ENCODE results near the gene PTPRZ1.

The PTPRZ1 gene

GRCh38 chr7:122054393-122054792 is 181.4 kb downstream of the PTPRZ1 start:
- TF ChIP-seq ESRRG (CRISPR knock-in tag; IDR thresholded peaks at IDR 0.05) = no peak
- no peak for TF ChIP-seq ZNF8 (CRISPR knock-in tag; IDR thresholded peaks at IDR 0.05)
- no peak for TF ChIP-seq CSRNP3 (CRISPR knock-in tag; IDR thresholded peaks at IDR 0.05)
- TF ChIP-seq, protein P1, sequence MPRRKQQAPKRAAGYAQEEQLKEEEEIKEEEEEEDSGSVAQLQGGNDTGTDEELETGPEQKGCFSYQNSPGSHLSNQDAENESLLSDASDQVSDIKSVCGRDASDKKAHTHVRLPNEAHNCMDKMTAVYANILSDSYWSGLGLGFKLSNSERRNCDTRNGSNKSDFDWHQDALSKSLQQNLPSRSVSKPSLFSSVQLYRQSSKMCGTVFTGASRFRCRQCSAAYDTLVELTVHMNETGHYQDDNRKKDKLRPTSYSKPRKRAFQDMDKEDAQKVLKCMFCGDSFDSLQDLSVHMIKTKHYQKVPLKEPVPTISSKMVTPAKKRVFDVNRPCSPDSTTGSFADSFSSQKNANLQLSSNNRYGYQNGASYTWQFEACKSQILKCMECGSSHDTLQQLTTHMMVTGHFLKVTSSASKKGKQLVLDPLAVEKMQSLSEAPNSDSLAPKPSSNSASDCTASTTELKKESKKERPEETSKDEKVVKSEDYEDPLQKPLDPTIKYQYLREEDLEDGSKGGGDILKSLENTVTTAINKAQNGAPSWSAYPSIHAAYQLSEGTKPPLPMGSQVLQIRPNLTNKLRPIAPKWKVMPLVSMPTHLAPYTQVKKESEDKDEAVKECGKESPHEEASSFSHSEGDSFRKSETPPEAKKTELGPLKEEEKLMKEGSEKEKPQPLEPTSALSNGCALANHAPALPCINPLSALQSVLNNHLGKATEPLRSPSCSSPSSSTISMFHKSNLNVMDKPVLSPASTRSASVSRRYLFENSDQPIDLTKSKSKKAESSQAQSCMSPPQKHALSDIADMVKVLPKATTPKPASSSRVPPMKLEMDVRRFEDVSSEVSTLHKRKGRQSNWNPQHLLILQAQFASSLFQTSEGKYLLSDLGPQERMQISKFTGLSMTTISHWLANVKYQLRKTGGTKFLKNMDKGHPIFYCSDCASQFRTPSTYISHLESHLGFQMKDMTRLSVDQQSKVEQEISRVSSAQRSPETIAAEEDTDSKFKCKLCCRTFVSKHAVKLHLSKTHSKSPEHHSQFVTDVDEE (CRISPR knock-in tag; IDR thresholded peaks at IDR 0.05) = no peak
- TF ChIP-seq, protein P2, sequence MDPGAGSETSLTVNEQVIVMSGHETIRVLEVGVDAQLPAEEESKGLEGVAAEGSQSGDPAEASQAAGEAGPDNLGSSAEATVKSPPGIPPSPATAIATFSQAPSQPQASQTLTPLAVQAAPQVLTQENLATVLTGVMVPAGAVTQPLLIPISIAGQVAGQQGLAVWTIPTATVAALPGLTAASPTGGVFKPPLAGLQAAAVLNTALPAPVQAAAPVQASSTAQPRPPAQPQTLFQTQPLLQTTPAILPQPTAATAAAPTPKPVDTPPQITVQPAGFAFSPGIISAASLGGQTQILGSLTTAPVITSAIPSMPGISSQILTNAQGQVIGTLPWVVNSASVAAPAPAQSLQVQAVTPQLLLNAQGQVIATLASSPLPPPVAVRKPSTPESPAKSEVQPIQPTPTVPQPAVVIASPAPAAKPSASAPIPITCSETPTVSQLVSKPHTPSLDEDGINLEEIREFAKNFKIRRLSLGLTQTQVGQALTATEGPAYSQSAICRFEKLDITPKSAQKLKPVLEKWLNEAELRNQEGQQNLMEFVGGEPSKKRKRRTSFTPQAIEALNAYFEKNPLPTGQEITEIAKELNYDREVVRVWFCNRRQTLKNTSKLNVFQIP (CRISPR knock-in tag; IDR thresholded peaks at IDR 0.05; ENCODE audit: borderline replicate concordance, low read depth) = no peak
- TF ChIP-seq GLIS3 (CRISPR knock-in tag; IDR thresholded peaks at IDR 0.05) = no peak
- no peak for TF ChIP-seq ISL1 (CRISPR knock-in tag; IDR thresholded peaks at IDR 0.05)
- TF ChIP-seq ZFP30 (CRISPR knock-in tag; IDR thresholded peaks at IDR 0.05) = no peak
- TF ChIP-seq CSDC2 (CRISPR knock-in tag; IDR thresholded peaks at IDR 0.05) = no peak
- no peak for TF ChIP-seq TCF4 (CRISPR knock-in tag; IDR thresholded peaks at IDR 0.05; ENCODE audit: borderline replicate concordance)
- no peak for TF ChIP-seq ZC3H10 (CRISPR knock-in tag; IDR thresholded peaks at IDR 0.05)
- TF ChIP-seq PPARA (CRISPR knock-in tag; IDR thresholded peaks at IDR 0.05; ENCODE audit: borderline replicate concordance) = no peak
- TF ChIP-seq CREB5 (CRISPR knock-in tag; IDR thresholded peaks at IDR 0.05; ENCODE audit: low read depth) = no peak
- no peak for TF ChIP-seq SNAI2 (CRISPR knock-in tag; IDR thresholded peaks at IDR 0.05)
- TF ChIP-seq BACH2 (CRISPR knock-in tag; IDR thresholded peaks at IDR 0.05; ENCODE audit: borderline replicate concordance) = no peak
- no peak for TF ChIP-seq ZNF565 (CRISPR knock-in tag; conservative IDR thresholded peaks at IDR 0.05; ENCODE audit: low read depth)
- TF ChIP-seq ZFP3 (CRISPR knock-in tag; IDR thresholded peaks at IDR 0.05) = no peak
- no peak for TF ChIP-seq PATZ1 (CRISPR knock-in tag; IDR thresholded peaks at IDR 0.05; ENCODE audit: borderline replicate concordance)
- no peak for TF ChIP-seq ARNTL (CRISPR knock-in tag; IDR thresholded peaks at IDR 0.05; ENCODE audit: borderline replicate concordance, low read depth)
- ATAC-seq = no peak

DNA sequence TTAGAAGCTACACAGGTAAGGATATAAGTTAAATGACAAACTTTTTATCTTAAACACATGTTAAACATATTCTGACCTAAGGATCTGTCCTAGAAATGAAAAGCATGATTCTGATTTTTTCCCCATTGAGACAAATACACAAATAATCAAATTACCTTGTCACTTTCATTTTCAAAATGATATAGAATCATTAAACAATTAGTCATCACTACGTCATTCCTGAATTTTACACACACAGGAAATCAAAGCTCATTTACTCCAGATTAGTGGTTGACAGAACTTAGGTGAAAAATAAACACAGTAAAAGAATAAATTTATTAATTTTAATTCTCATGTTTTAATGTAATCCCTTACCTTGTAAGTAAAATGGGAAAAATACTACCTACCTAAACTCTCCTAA is 182.1 kb downstream of the PTPRZ1 start:
- no peak for ATAC-seq
- no peak for TF ChIP-seq SNAI2 (CRISPR knock-in tag; IDR thresholded peaks at IDR 0.05)
- TF ChIP-seq CREB5 (CRISPR knock-in tag; IDR thresholded peaks at IDR 0.05; ENCODE audit: low read depth) = no peak
- no peak for TF ChIP-seq ZNF70 (CRISPR knock-in tag; IDR thresholded peaks at IDR 0.05)
- TF ChIP-seq ARNTL (CRISPR knock-in tag; IDR thresholded peaks at IDR 0.05; ENCODE audit: borderline replicate concordance, low read depth) = no peak
- TF ChIP-seq, protein P2 (CRISPR knock-in tag; IDR thresholded peaks at IDR 0.05; ENCODE audit: borderline replicate concordance, low read depth) = no peak
- TF ChIP-seq OSR1 (CRISPR knock-in tag; IDR thresholded peaks at IDR 0.05) = no peak
- TF ChIP-seq ZC3H10 (CRISPR knock-in tag; IDR thresholded peaks at IDR 0.05) = no peak
- no peak for TF ChIP-seq PATZ1 (CRISPR knock-in tag; IDR thresholded peaks at IDR 0.05; ENCODE audit: borderline replicate concordance)
- no peak for TF ChIP-seq CSDC2 (CRISPR knock-in tag; IDR thresholded peaks at IDR 0.05)
- no peak for TF ChIP-seq PPARA (CRISPR knock-in tag; IDR thresholded peaks at IDR 0.05; ENCODE audit: borderline replicate concordance)
- TF ChIP-seq ZNF8 (CRISPR knock-in tag; IDR thresholded peaks at IDR 0.05) = no peak
- TF ChIP-seq, protein P1 (CRISPR knock-in tag; IDR thresholded peaks at IDR 0.05) = no peak

All from SK-N-SH treated with all-trans-retinoic acid at 6 μM for 48 hours (cell line).